Uterus (tissue), 2 donors: ENCODE data around the gene TMEM35B.

Experiments used
- POLR2A ChIP-seq, 2 donors: fragments of 450-650 bp; IDR thresholded peaks; one replicate each; pipeline ENCODE4 v1.6.1; 2016; ENCODE audit warnings: antibody characterized with exemption in 2 of 2, mild to moderate bottlenecking in 1 of 2, moderate library complexity in 1 of 2
- TF ChIP-seq, protein P1 (sequence below), 4 experiments: fragments of 200-600 bp in 2 of 4; fragments of 450-650 bp in 2 of 4; sonication (generic) in 2 of 4; IDR thresholded peaks; one replicate each; pipeline ENCODE4 v1.5.1; 2016 to 2019; ENCODE audit warnings: antibody characterized with exemption in 4 of 4, mild to moderate bottlenecking in 2 of 4, moderate library complexity in 1 of 4

DNA sequence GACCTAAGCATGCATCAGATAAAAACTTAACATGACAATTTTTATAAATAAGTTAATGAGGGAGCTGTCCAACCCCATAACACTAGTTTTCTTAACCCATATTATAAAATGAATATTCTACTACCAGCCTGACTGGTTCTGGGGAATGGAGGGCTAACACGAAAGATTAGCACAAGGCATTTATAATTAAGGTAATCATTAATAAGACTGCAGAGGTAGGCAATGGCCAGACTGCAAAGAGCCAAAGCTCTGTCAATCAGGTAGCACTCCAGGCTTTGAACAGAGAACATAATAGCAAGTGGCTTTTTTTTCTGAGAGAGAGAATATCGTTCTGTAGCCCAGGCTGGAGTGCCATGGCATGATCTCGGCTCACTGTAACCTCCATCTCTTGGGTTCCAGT lies 20.6 kb upstream of the TMEM35B start:
- TF ChIP-seq, protein P1, sequence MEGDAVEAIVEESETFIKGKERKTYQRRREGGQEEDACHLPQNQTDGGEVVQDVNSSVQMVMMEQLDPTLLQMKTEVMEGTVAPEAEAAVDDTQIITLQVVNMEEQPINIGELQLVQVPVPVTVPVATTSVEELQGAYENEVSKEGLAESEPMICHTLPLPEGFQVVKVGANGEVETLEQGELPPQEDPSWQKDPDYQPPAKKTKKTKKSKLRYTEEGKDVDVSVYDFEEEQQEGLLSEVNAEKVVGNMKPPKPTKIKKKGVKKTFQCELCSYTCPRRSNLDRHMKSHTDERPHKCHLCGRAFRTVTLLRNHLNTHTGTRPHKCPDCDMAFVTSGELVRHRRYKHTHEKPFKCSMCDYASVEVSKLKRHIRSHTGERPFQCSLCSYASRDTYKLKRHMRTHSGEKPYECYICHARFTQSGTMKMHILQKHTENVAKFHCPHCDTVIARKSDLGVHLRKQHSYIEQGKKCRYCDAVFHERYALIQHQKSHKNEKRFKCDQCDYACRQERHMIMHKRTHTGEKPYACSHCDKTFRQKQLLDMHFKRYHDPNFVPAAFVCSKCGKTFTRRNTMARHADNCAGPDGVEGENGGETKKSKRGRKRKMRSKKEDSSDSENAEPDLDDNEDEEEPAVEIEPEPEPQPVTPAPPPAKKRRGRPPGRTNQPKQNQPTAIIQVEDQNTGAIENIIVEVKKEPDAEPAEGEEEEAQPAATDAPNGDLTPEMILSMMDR (IDR thresholded peaks at IDR 0.05), result no peak
- TF ChIP-seq POLR2A (IDR thresholded peaks at IDR 0.05), result no peak
